Esophagus mucosa (tissue), 1 donor: ENCODE results near the gene FURIN. TPM values are rescaled to one million over a fixed set of nuclear protein-coding genes. Genes with fewer than 3 reads are reported as not detected.
"Not testable (repeated sequence)": the region's sequence is repeated elsewhere in the genome, so short reads cannot be mapped to it uniquely, and the experiment has no call there.

Experiments
- ATAC-seq: fragments of 200-7000 bp; cut with Tn5 transposase; one replicate; pipeline ENCODE4 v1.9.1; 2020
- total RNA-seq: library from RNA; stranded (reverse); gene quantifications from one replicate; pipeline ENCODE4 v1.2.4, GENCODE V29; 2023
- donor health status: DM: yes; HTN: yes; CAD: no.

The FURIN gene
- total RNA-seq, 1 donor from 2014 or later = 30.6 TPM

- no peak for ATAC-seq
These were observed 23.7 kb upstream of the FURIN start for GRCh38 chr15:90844696-90845095.

GRCh38 chr15:90845201-90845949 lies 23.0 kb upstream of the FURIN start:
- peak; percentile 70 for ATAC-seq

- not testable (repeated sequence) for ATAC-seq
These were observed 19.0 kb upstream of the FURIN start for GRCh38 chr15:90849424-90849823.

GRCh38 chr15:90851114-90851513 lies 17.3 kb upstream of the FURIN start:
- peak; percentile 18 for ATAC-seq

GRCh38 chr15:90851940-90852339 lies 16.4 kb upstream of the FURIN start:
- ATAC-seq = no peak

GRCh38 chr15:90855139-90855538 lies 13.2 kb upstream of the FURIN start:
- ATAC-seq = no peak

GRCh38 chr15:90857337-90857736 lies 11.1 kb upstream of the FURIN start:
- ATAC-seq = no peak

- no peak for ATAC-seq
These were observed 10.4 kb upstream of the FURIN start for GRCh38 chr15:90857883-90858443.

GRCh38 chr15:90859234-90860131 lies 8.9 kb upstream of the FURIN start:
- no peak for ATAC-seq

GRCh38 chr15:90860450-90860849 lies 7.9 kb upstream of the FURIN start:
- no peak for ATAC-seq

- ATAC-seq = peak; percentile 67
These were observed 7.3 kb upstream of the FURIN start for GRCh38 chr15:90860942-90861675.

GRCh38 chr15:90862487-90862886 lies 5.9 kb upstream of the FURIN start:
- ATAC-seq = no peak

- ATAC-seq = peak; percentile 70
These were observed 5.2 kb upstream of the FURIN start for GRCh38 chr15:90862964-90863778.

GRCh38 chr15:90863987-90864386 lies 4.4 kb upstream of the FURIN start:
- ATAC-seq = peak; percentile 1

- peak; percentile 40 for ATAC-seq
These were observed 3.9 kb upstream of the FURIN start for GRCh38 chr15:90864507-90864906.

- no peak for ATAC-seq
These were observed 2.7 kb upstream of the FURIN start for GRCh38 chr15:90865702-90866101.

GRCh38 chr15:90866161-90866715 lies 2.1 kb upstream of the FURIN start:
- ATAC-seq = no peak

GRCh38 chr15:90866800-90867199 lies 1.6 kb upstream of the FURIN start:
- ATAC-seq = no peak

GRCh38 chr15:90869140-90869541 lies 753 bp downstream of the FURIN start:
- ATAC-seq = no peak

- peak; percentile 76 for ATAC-seq
These were observed 1.4 kb downstream of the FURIN start for GRCh38 chr15:90869601-90870353.
